K562 (cell line): Measurements from ENCODE around the gene LIX1L.

Source experiments
- EHMT2 ChIP-seq: fragments of 450-650 bp; IDR thresholded peaks from 2 replicates; pipeline ENCODE4 v1.6.1; 2018; ENCODE audit warnings: antibody characterized with exemption
- EZH2 ChIP-seq: IDR thresholded peaks from 2 replicates; pipeline ENCODE4 v1.6.1; 2012; ENCODE audit warnings: low read depth, mild to moderate bottlenecking, inconsistent platforms, low read length, borderline replicate concordance
- FOXK2 ChIP-seq, 2 experiments: fragments of 450-650 bp; IDR thresholded peaks in 1 of 2; conservative IDR thresholded peaks in 1 of 2; 2 replicates each; pipeline ENCODE4 v1.6.1; 2016; ENCODE audit warnings: low read depth in 2 of 2, mild to moderate bottlenecking in 1 of 2
- NR2C1 ChIP-seq, 2 experiments: fragments of 450-650 bp; IDR thresholded peaks; 2 replicates each; pipeline ENCODE4 v1.6.1; 2017; ENCODE audit warnings: mild to moderate bottlenecking in 2 of 2, antibody characterized with exemption in 1 of 2, inconsistent platforms in 1 of 2, missing compliant biosample characterization in 1 of 2, missing genetic modification characterization in 1 of 2
- SETDB1 ChIP-seq: IDR thresholded peaks from one replicate; pipeline ENCODE4 v1.6.1; 2012; ENCODE audit warnings: low read length, control low read depth, inconsistent platforms
- TAF1 ChIP-seq: IDR thresholded peaks from 2 replicates; pipeline ENCODE4 v1.6.1; 2011; ENCODE audit warnings: mild to moderate bottlenecking, low read length, moderate library complexity; ENCODE audit not compliant: insufficient read depth, control insufficient read depth, severe bottlenecking; ENCODE audit errors: extremely low read depth
- TSHZ1 ChIP-seq: fragments of 250-450 bp; sonication (Bioruptor Pico); IDR thresholded peaks from 2 replicates; pipeline ENCODE4 v1.4.0; 2020; ENCODE audit warnings: mild to moderate bottlenecking, moderate library complexity
- TF ChIP-seq, protein P1 (sequence below), 3 experiments: IDR thresholded peaks in 2 of 3; conservative IDR thresholded peaks in 1 of 3; 2 replicates each; pipeline ENCODE4 v1.5.1; 2011 to 2012; ENCODE audit warnings: low read length in 3 of 3, mild to moderate bottlenecking in 3 of 3, control low read depth in 2 of 3, improper control_type of control experiment in 1 of 3, inconsistent platforms in 1 of 3, low read depth in 1 of 3, mixed read lengths in 1 of 3, moderate library complexity in 1 of 3; ENCODE audit not compliant: insufficient read depth in 2 of 3
- TF ChIP-seq, protein P2 (sequence below): fragments of 250-450 bp; sonication (Bioruptor Pico); IDR thresholded peaks from 2 replicates; pipeline ENCODE4 v1.8.0; 2021; ENCODE audit warnings: moderate library complexity, mild to moderate bottlenecking, inconsistent platforms

- TF ChIP-seq, protein P1, sequence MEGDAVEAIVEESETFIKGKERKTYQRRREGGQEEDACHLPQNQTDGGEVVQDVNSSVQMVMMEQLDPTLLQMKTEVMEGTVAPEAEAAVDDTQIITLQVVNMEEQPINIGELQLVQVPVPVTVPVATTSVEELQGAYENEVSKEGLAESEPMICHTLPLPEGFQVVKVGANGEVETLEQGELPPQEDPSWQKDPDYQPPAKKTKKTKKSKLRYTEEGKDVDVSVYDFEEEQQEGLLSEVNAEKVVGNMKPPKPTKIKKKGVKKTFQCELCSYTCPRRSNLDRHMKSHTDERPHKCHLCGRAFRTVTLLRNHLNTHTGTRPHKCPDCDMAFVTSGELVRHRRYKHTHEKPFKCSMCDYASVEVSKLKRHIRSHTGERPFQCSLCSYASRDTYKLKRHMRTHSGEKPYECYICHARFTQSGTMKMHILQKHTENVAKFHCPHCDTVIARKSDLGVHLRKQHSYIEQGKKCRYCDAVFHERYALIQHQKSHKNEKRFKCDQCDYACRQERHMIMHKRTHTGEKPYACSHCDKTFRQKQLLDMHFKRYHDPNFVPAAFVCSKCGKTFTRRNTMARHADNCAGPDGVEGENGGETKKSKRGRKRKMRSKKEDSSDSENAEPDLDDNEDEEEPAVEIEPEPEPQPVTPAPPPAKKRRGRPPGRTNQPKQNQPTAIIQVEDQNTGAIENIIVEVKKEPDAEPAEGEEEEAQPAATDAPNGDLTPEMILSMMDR (IDR thresholded peaks at IDR 0.05 in 2 of 3, conservative IDR thresholded peaks at IDR 0.05 in 1 of 3; ENCODE audit: insufficient read depth in 2 of 3, low read depth in 1 of 3, low read length in 3 of 3) = no peak
- TF ChIP-seq EZH2 (no peak), NR2C1 (IDR thresholded peaks at IDR 0.05) (no peak), NR2C1 (tag; IDR thresholded peaks at IDR 0.05) (no peak), TAF1 (no peak), TSHZ1 (no peak), SETDB1 (no peak), EHMT2 (no peak), FOXK2 (conservative IDR thresholded peaks at IDR 0.05 in 1 of 2, IDR thresholded peaks at IDR 0.05 in 1 of 2; ENCODE audit: low read depth in 2 of 2) (no peak)
- TF ChIP-seq, protein P2, sequence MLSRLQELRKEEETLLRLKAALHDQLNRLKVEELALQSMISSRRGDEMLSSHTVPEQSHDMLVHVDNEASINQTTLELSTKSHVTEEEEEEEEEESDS = no peak
These were observed 59.8 kb downstream of the LIX1L start for GRCh38 chr1:145897969-145898368.
